Stimulated activated CD8-positive, alpha-beta memory T cell treated with anti-CD3 and anti-CD28 coated beads, Interleukin-15, amount 100 ng/mL, for 48 hours (primary cell): ENCODE data around the gene PRKCI.
"Not testable (repeated sequence)": the region's sequence is repeated elsewhere in the genome, so short reads cannot be mapped to it uniquely, and the experiment has no call there.

ENCODE experiments used
- DNase-seq, 2 donors: peaks; one replicate each; pipeline ENCODE4 v3.0.0-alpha.2; 2020; ENCODE audit warnings: low read depth in 2 of 2

Gene PRKCI

GRCh38 chr3:170342273-170342672, 120.0 kb downstream of the PRKCI start:
- DNase-seq = not testable (repeated sequence)

GRCh38 chr3:170343859-170344258, 121.6 kb downstream of the PRKCI start:
- not testable (repeated sequence) for DNase-seq

- no peak for DNase-seq
Measured at GRCh38 chr3:170344971-170345370, 122.7 kb downstream of the PRKCI start.

GRCh38 chr3:170346481-170347392, 124.5 kb downstream of the PRKCI start:
- no peak for DNase-seq

GRCh38 chr3:170350515-170351413, 128.5 kb downstream of the PRKCI start:
- DNase-seq = no peak

GRCh38 chr3:170352936-170353335, 130.7 kb downstream of the PRKCI start:
- no peak for DNase-seq

GRCh38 chr3:170353485-170353884, 131.3 kb downstream of the PRKCI start:
- no peak for DNase-seq

- no peak for DNase-seq
Measured at GRCh38 chr3:170354760-170355159, 132.5 kb downstream of the PRKCI start.
